Natural killer cell (primary cell): ENCODE results near the gene NOMO2. TPM values are rescaled to one million over a fixed set of nuclear protein-coding genes. Genes with fewer than 3 reads are reported as not detected.
"Not testable (repeated sequence)": the region's sequence is repeated elsewhere in the genome, so short reads cannot be mapped to it uniquely, and the experiment has no call there.

Experiments
- ATAC-seq, 3 donors: fragments of 150-1000 bp in 2 of 3; fragments of 200-7000 bp in 1 of 3; cut with Tn5 transposase; 1 replicate in 1 of 3; 2 replicates in 2 of 3; pipeline ENCODE4 v1.10.0; 2021; ENCODE audit warnings: mild to moderate bottlenecking in 2 of 3, moderate library complexity in 2 of 3
- DNase-seq, 2 donors: peaks; one replicate each; pipeline versions ENCODE4 v3.0.0 to v3.0.0-alpha.2; 2013 to 2021; ENCODE audit warnings: mixed read lengths in 1 of 2
- H3K27ac ChIP-seq: one replicate; pipeline ENCODE4 v1.5.1; 2013; ENCODE audit warnings: mild to moderate bottlenecking, low read length
- H3K27me3 ChIP-seq: one replicate; pipeline ENCODE4 v1.6.1; 2013; ENCODE audit warnings: low read length; ENCODE audit not compliant: control insufficient read depth, insufficient read depth
- H3K36me3 ChIP-seq: one replicate; pipeline ENCODE4 v1.6.1; 2013; ENCODE audit warnings: low read length; ENCODE audit not compliant: control insufficient read depth, insufficient read depth
- H3K4me1 ChIP-seq: one replicate; pipeline ENCODE4 v1.6.1; 2013; ENCODE audit warnings: low read length; ENCODE audit not compliant: control insufficient read depth, insufficient read depth
- H3K4me3 ChIP-seq: one replicate; pipeline ENCODE4 v1.5.1; 2013; ENCODE audit warnings: low read length
- H3K9me3 ChIP-seq: one replicate; pipeline ENCODE4 v1.6.1; 2013; ENCODE audit warnings: low read length; ENCODE audit not compliant: control insufficient read depth, insufficient read depth
- H3K27ac Mint-ChIP-seq, 2 donors: one replicate each; pipeline ENCODE4 v1.8.0; 2022; ENCODE audit warnings: mild to moderate bottlenecking in 2 of 2, mixed read lengths in 2 of 2, moderate library complexity in 1 of 2
- H3K27me3 Mint-ChIP-seq, 2 donors: one replicate each; pipeline ENCODE4 v1.8.0; 2022; ENCODE audit warnings: low read depth in 2 of 2, mixed read lengths in 2 of 2
- H3K36me3 Mint-ChIP-seq: one replicate; pipeline ENCODE4 v1.8.0; 2022; ENCODE audit warnings: mixed read lengths
- H3K4me1 Mint-ChIP-seq, 2 donors: one replicate each; pipeline ENCODE4 v1.8.0; 2022; ENCODE audit warnings: mixed read lengths in 2 of 2
- H3K4me3 Mint-ChIP-seq: one replicate; pipeline ENCODE4 v1.8.0; 2022; ENCODE audit warnings: mild to moderate bottlenecking, moderate library complexity, mixed read lengths
- H3K9me3 Mint-ChIP-seq, 2 donors: one replicate each; pipeline ENCODE4 v1.8.0; 2022; ENCODE audit warnings: mixed read lengths in 2 of 2
- WGBS: methylation state at CpG from one replicate; pipeline ENCODE4 v1.1.7; 2013; ENCODE audit warnings: missing lambda C conversion rate; ENCODE audit not compliant: insufficient coverage; 5-methylcytosine and 5-hydroxymethylcytosine counted together
- intact Hi-C: fragments of 100-400 bp; cut with micrococcal nuclease; formaldehyde crosslinking; loops from one replicate; pipeline ENCODE4 v1.14.2; 2022
- total RNA-seq, 4 donors: library from RNA; stranded (reverse); fragments of 120-200 nt in 1 of 4; gene quantifications; one replicate each; pipeline versions ENCODE4 v1.2.3 to v1.2.4, GENCODE V29; 2013 to 2022

The NOMO2 gene
- total RNA-seq, 3 donors from 2014 or later (not counting 1 experiment from before 2014, with no cell fraction given), result 67.7 to 105 (median 73.5) TPM

DNA sequence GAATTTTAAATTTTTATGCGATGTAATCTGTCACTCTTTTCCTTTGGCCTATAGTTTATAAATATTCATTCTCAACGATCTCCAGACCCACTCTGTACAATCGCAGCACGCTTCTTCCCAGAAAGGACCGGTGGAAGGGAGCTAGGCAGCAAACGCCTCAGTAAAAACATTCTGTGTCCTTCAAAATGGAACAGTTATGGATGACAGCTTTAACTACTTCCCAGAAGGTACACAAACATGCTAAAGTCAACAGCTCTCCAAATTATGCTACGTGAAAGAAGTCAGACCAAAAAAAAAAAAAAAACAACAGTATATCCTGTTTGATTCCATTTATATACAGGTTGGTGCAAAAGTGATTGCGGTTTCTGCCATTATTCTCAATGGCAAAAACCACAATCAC, 125.9 kb downstream of the NOMO2 start:
- H3K27ac Mint-ChIP-seq, H3K4me3 Mint-ChIP-seq, H3K4me1 Mint-ChIP-seq, H3K27me3 Mint-ChIP-seq, H3K36me3 ChIP-seq, H3K27ac ChIP-seq, H3K4me1 ChIP-seq, H3K9me3 ChIP-seq, intact Hi-C loops, H3K27me3 ChIP-seq, H3K4me3 ChIP-seq, H3K36me3 Mint-ChIP-seq, ATAC-seq, H3K9me3 Mint-ChIP-seq, DNase-seq: not testable (repeated sequence)
- no CpG with 5 or more reads among the region's 8 CpGs for WGBS

DNA sequence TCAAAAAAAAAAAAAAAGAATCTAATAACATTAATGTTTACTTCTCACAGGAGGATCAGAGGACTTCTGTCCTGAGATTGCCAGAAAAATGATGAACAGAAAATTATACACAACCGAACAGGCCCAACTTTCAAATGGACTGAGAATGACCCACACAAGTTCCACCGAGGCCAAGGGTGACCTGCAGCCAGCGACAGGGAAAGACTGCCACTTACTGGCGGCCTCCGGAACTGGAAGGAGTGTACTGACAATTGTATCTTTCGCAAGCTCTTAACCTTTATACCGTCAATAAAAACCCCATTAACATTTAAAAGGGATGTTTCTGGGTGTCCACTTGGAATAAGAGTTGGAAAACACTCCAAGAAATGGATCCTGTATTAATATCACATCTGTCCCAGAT, 146.1 kb downstream of the NOMO2 start:
- H3K27ac ChIP-seq, H3K4me1 ChIP-seq, H3K36me3 Mint-ChIP-seq, intact Hi-C loops, H3K36me3 ChIP-seq, H3K4me1 Mint-ChIP-seq, H3K4me3 Mint-ChIP-seq, H3K4me3 ChIP-seq, H3K27me3 ChIP-seq, DNase-seq, H3K9me3 Mint-ChIP-seq, H3K27me3 Mint-ChIP-seq, H3K9me3 ChIP-seq, H3K27ac Mint-ChIP-seq: not testable (repeated sequence)
- no CpG with 5 or more reads among the region's 7 CpGs for WGBS
- ATAC-seq, result peak in 2 of 3 donors; percentile 62 to 76

GRCh38 chr16:18409532-18410293, 152.2 kb downstream of the NOMO2 start:
- H3K27ac Mint-ChIP-seq, H3K27me3 Mint-ChIP-seq, H3K4me1 ChIP-seq, H3K9me3 ChIP-seq, DNase-seq, H3K4me3 ChIP-seq, H3K27me3 ChIP-seq, intact Hi-C loops, H3K4me3 Mint-ChIP-seq, H3K27ac ChIP-seq, H3K9me3 Mint-ChIP-seq, H3K36me3 ChIP-seq, H3K4me1 Mint-ChIP-seq, H3K36me3 Mint-ChIP-seq: not testable (repeated sequence)
- no CpG with 5 or more reads among the region's 11 CpGs for WGBS
- peak in 1 of 3 donors; percentile 64 for ATAC-seq

- H3K4me3 Mint-ChIP-seq, H3K4me3 ChIP-seq, H3K9me3 ChIP-seq, DNase-seq, H3K36me3 ChIP-seq, H3K36me3 Mint-ChIP-seq, H3K4me1 Mint-ChIP-seq, H3K27me3 Mint-ChIP-seq, H3K27ac ChIP-seq, H3K27ac Mint-ChIP-seq, H3K9me3 Mint-ChIP-seq, intact Hi-C loops, H3K27me3 ChIP-seq, H3K4me1 ChIP-seq: not testable (repeated sequence)
- WGBS, result no CpG with 5 or more reads among the region's 88 CpGs
- ATAC-seq, result peak; percentile 95 to 96 (median 95)
Measured at GRCh38 chr16:18401851-18402657, 159.8 kb downstream of the NOMO2 start.

DNA sequence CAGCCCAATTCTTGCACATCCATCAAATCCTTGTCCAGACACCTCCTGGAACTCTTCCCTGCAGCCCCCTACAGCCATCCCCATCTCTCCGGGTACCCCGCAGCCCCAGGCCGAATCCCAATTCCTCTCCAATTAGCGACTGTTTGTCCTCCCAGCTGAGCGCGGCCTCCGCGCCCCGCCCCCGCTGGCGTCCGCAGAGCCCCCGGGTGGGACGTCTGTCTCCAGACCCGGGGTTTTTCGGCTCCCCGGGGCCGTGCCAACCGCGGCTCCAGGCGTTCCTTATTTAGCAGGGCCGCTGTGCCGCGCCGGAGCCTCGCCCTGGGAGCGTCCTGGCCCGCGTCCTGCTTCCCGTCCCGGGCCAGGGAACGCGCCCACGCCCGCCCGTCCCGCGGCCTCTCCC, 160.7 kb downstream of the NOMO2 start:
- H3K36me3 Mint-ChIP-seq, H3K36me3 ChIP-seq, ATAC-seq, H3K27me3 Mint-ChIP-seq, H3K27ac Mint-ChIP-seq, H3K9me3 Mint-ChIP-seq, H3K27me3 ChIP-seq, H3K9me3 ChIP-seq, H3K27ac ChIP-seq, intact Hi-C loops, H3K4me1 ChIP-seq, H3K4me1 Mint-ChIP-seq, H3K4me3 ChIP-seq: not testable (repeated sequence)
- peak in 1 of 2 donors; percentile 26 for DNase-seq
- 0% methylated on average over 11 of the region's 38 CpGs for WGBS
- H3K4me3 Mint-ChIP-seq, result peak overlapping the region; percentile 72

GRCh38 chr16:18394363-18394762, 167.5 kb downstream of the NOMO2 start:
- H3K4me3 ChIP-seq, H3K4me1 Mint-ChIP-seq, H3K27me3 ChIP-seq, H3K4me1 ChIP-seq, H3K36me3 ChIP-seq, intact Hi-C loops, H3K9me3 Mint-ChIP-seq, DNase-seq, H3K27ac Mint-ChIP-seq, ATAC-seq, H3K4me3 Mint-ChIP-seq, H3K9me3 ChIP-seq, H3K36me3 Mint-ChIP-seq, H3K27ac ChIP-seq, H3K27me3 Mint-ChIP-seq: not testable (repeated sequence)
- 91% methylated on average over 5 of the region's 31 CpGs for WGBS

- not testable (repeated sequence) for H3K4me1 Mint-ChIP-seq
- peak in 1 of 3 donors; percentile 41 for ATAC-seq
Measured at GRCh38 chr16:18387767-18388166, 174.1 kb downstream of the NOMO2 start.

More at GRCh38 chr16:18387767-18388166, 174.1 kb downstream of the NOMO2 start:
- H3K4me3 Mint-ChIP-seq, H3K4me3 ChIP-seq, H3K9me3 Mint-ChIP-seq, H3K27ac ChIP-seq, H3K4me1 ChIP-seq, H3K9me3 ChIP-seq, H3K27ac Mint-ChIP-seq, H3K36me3 Mint-ChIP-seq, intact Hi-C loops, H3K36me3 ChIP-seq, H3K27me3 Mint-ChIP-seq, H3K27me3 ChIP-seq, DNase-seq: not testable (repeated sequence)
- no CpG with 5 or more reads among the region's 43 CpGs for WGBS
